Measurements from ENCODE around the gene LMNTD1. TPM values are rescaled to one million over a fixed set of nuclear protein-coding genes. Genes with fewer than 3 reads are reported as not detected.

The LMNTD1 gene
- total RNA-seq, 2 donors from 2014 or later: 36.9 to 54.7 TPM

- no peaks in the 10 kb centered on the region for H3K9me3 Mint-ChIP-seq
- no peaks in the 10 kb centered on the region for H3K27me3 ChIP-seq (ENCODE audit: control insufficient read depth, insufficient read depth, low read length, poor library complexity, severe bottlenecking)
- H3K9me3 ChIP-seq (ENCODE audit: control insufficient read depth, low read length): no peaks in the 10 kb centered on the region
- peaks cover 56% of the 10 kb centered on the region for H3K36me3 ChIP-seq (ENCODE audit: control insufficient read depth, insufficient read depth, low read length)
- H3K4me3 Mint-ChIP-seq: no peak overlapping the region
- no peaks in the 10 kb centered on the region for H3K27me3 Mint-ChIP-seq (ENCODE audit: insufficient read depth)
- no peak overlapping the region for H3K4me3 ChIP-seq (ENCODE audit: low read length)
- 91 to 92% methylated on average over 2 to 4 of the region's 5 CpGs for WGBS, 2 experiments (ENCODE audit: insufficient coverage in 1 of 2, insufficient read length in 1 of 2)
- H3K4me1 Mint-ChIP-seq: peaks cover 5% of the 10 kb centered on the region
- no peak for DNase-seq
- TF ChIP-seq, protein P1, sequence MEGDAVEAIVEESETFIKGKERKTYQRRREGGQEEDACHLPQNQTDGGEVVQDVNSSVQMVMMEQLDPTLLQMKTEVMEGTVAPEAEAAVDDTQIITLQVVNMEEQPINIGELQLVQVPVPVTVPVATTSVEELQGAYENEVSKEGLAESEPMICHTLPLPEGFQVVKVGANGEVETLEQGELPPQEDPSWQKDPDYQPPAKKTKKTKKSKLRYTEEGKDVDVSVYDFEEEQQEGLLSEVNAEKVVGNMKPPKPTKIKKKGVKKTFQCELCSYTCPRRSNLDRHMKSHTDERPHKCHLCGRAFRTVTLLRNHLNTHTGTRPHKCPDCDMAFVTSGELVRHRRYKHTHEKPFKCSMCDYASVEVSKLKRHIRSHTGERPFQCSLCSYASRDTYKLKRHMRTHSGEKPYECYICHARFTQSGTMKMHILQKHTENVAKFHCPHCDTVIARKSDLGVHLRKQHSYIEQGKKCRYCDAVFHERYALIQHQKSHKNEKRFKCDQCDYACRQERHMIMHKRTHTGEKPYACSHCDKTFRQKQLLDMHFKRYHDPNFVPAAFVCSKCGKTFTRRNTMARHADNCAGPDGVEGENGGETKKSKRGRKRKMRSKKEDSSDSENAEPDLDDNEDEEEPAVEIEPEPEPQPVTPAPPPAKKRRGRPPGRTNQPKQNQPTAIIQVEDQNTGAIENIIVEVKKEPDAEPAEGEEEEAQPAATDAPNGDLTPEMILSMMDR (conservative IDR thresholded peaks at IDR 0.05): no peak
- H3K27ac ChIP-seq (ENCODE audit: low read depth, low read length): no peak overlapping the region
- no peak overlapping the region for H3K27ac Mint-ChIP-seq
- H3K9ac ChIP-seq (ENCODE audit: extremely low read depth, low read length, poor library complexity, severe bottlenecking): no peak overlapping the region
- H3K36me3 Mint-ChIP-seq (ENCODE audit: low read depth): peaks cover 33% of the 10 kb centered on the region
- no peaks in the 10 kb centered on the region for H3K4me1 ChIP-seq (ENCODE audit: control insufficient read depth, insufficient read depth, low read length)
Observed at GRCh38 chr12:25521625-25522256, 31.3 kb downstream of the LMNTD1 start.

GRCh38 chr12:25518512-25518911, 34.6 kb downstream of the LMNTD1 start:
- Histone ChIP-seq H3K4me3 (ENCODE audit: low read length) (no peak overlapping the region), H3K27me3 (ENCODE audit: control insufficient read depth, insufficient read depth, low read length, poor library complexity, severe bottlenecking) (no peaks in the 10 kb centered on the region), H3K9ac (ENCODE audit: extremely low read depth, low read length, poor library complexity, severe bottlenecking) (no peak overlapping the region), H3K9me3 (ENCODE audit: control insufficient read depth, low read length) (no peaks in the 10 kb centered on the region), H3K27ac (ENCODE audit: low read depth, low read length) (no peak overlapping the region), H3K4me1 (ENCODE audit: control insufficient read depth, insufficient read depth, low read length) (no peaks in the 10 kb centered on the region), H3K36me3 (ENCODE audit: control insufficient read depth, insufficient read depth, low read length) (peaks cover 44% of the 10 kb centered on the region)
- TF ChIP-seq, protein P1 (conservative IDR thresholded peaks at IDR 0.05): no peak
- H3K36me3 Mint-ChIP-seq (ENCODE audit: low read depth): peaks cover 25% of the 10 kb centered on the region
- H3K27me3 Mint-ChIP-seq (ENCODE audit: insufficient read depth): no peaks in the 10 kb centered on the region
- no peak overlapping the region for H3K4me3 Mint-ChIP-seq
- WGBS, 2 experiments (ENCODE audit: insufficient coverage in 1 of 2, insufficient read length in 1 of 2): 99% methylated on average over 5 of the region's 5 CpGs; no CpG with 5 or more reads in 1 of the 2 experiments
- no peak overlapping the region for H3K27ac Mint-ChIP-seq
- H3K4me1 Mint-ChIP-seq: no peaks in the 10 kb centered on the region
- no peak for DNase-seq
- no peaks in the 10 kb centered on the region for H3K9me3 Mint-ChIP-seq

DNA sequence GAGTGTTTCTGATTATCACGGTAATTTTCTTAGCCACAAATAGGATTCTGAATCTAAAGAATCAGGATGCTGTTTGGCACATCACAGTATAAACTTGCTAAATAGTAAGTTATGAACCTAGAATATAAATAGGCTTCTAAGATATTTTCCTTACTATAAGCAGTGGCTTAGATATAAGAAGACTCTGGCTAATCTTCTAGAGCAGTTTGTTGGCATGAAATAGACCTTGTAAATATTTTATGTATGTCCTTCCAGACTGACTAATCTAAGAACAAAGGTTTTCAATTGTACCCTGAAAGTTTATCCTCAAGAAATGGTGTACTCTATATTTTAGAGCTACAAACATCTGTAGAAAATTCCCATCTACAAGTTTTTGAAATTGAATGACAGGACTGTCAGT, 48.3 kb downstream of the LMNTD1 start:
- Histone ChIP-seq H3K27me3 (ENCODE audit: control insufficient read depth, insufficient read depth, low read length, poor library complexity, severe bottlenecking) (no peaks in the 10 kb centered on the region), H3K9ac (ENCODE audit: extremely low read depth, low read length, poor library complexity, severe bottlenecking) (no peak overlapping the region), H3K9me3 (ENCODE audit: control insufficient read depth, low read length) (peaks cover under 1% of the 10 kb centered on the region), H3K4me1 (ENCODE audit: control insufficient read depth, insufficient read depth, low read length) (no peaks in the 10 kb centered on the region), H3K4me3 (ENCODE audit: low read length) (no peak overlapping the region), H3K27ac (ENCODE audit: low read depth, low read length) (no peak overlapping the region), H3K36me3 (ENCODE audit: control insufficient read depth, insufficient read depth, low read length) (peaks cover 81% of the 10 kb centered on the region)
- Mint-ChIP-seq H3K4me3 (no peak overlapping the region), H3K9me3 (peaks cover under 1% of the 10 kb centered on the region), H3K4me1 (peaks cover 9% of the 10 kb centered on the region), H3K36me3 (ENCODE audit: low read depth) (peaks cover 34% of the 10 kb centered on the region), H3K27me3 (ENCODE audit: insufficient read depth) (no peaks in the 10 kb centered on the region), H3K27ac (no peak overlapping the region)
- DNase-seq: no peak
- TF ChIP-seq, protein P1 (conservative IDR thresholded peaks at IDR 0.05): no peak
- 87 to 88% methylated on average over 1 of the region's 1 CpG for WGBS, 2 experiments (ENCODE audit: insufficient coverage in 1 of 2, insufficient read length in 1 of 2)
